ENCODE results near the gene ERP44.
"Not testable (repeated sequence)": the region's sequence is repeated elsewhere in the genome, so short reads cannot be mapped to it uniquely, and the experiment has no call there.

ERP44 gene

DNA sequence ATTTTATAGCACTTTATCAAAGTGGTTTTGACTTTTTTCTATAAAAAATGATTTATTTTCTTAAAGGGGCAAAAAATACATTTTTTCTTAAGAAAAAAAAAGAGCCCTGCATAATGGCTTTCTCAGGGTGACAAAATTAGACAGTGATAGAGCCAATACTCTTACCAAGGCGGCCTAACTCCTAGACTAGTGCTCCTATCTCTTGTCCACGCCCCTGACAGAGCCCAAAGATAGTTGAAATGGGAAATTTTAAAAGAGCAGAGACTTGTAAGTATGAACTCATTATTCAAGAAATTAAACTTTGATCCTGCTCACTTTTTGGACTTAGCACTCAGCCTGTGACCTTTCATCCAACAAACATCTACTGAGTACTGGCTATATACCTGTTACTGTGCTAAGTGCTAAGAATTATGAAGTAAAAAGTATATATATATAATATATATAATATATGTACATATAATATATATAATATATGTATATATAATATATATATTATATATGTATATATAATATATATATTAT is 1.4 kb upstream of the ERP44 start:
- Histone ChIP-seq H3K4me3 (ENCODE audit: low read length) (peak overlapping the region; percentile 86), H3K9ac (ENCODE audit: low read depth, low read length) (no peak overlapping the region), H3K27me3 (ENCODE audit: insufficient read depth, low read length) (no peaks in the 10 kb centered on the region), H3K9me3 (ENCODE audit: insufficient read depth, low read depth, low read length) (no peaks in the 10 kb centered on the region), H3K27ac (ENCODE audit: low read depth, low read length) (no peak overlapping the region), H3K4me1 (ENCODE audit: insufficient read depth, low read length) (peaks cover 20% of the 10 kb centered on the region), H3K36me3 (ENCODE audit: insufficient read depth, low read length) (peaks cover 11% of the 10 kb centered on the region)
- WGBS: 90% methylated on average over 1 of the region's 2 CpGs

DNA sequence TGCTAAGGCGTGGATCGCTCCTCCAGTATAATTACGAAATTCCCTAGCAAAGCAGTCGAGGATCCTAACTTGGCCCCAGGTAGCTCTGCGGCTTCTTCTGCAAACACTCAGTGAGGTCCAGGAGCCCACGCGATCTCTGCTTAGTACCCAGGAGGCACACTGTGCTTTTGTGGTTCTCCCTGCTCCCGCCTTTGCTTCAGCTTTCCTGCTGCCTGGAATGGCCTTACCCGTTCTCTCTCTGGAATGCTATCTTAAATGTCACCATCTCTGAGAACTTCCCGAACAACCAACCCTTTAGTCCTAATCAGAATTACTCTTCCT is 882 bp upstream of the ERP44 start:
- H3K36me3 ChIP-seq (ENCODE audit: insufficient read depth, low read length): peaks cover 6% of the 10 kb centered on the region; the same call in 1 of the 2 replicates
- WGBS: 20% methylated on average over 10 of the region's 10 CpGs
- H3K4me1 ChIP-seq (ENCODE audit: insufficient read depth, low read length): peaks cover 18% of the 10 kb centered on the region
- H3K27me3 ChIP-seq (ENCODE audit: insufficient read depth, low read length): no peaks in the 10 kb centered on the region
- H3K4me3 ChIP-seq (ENCODE audit: low read length): peak overlapping the region; percentile 86
- no peaks in the 10 kb centered on the region for H3K9me3 ChIP-seq (ENCODE audit: insufficient read depth, low read depth, low read length)
- peak overlapping the region; percentile 71 for H3K9ac ChIP-seq (ENCODE audit: low read depth, low read length)
- H3K27ac ChIP-seq (ENCODE audit: low read depth, low read length): peak overlapping the region; percentile 19; the same call in 1 of the 2 replicates

DNA sequence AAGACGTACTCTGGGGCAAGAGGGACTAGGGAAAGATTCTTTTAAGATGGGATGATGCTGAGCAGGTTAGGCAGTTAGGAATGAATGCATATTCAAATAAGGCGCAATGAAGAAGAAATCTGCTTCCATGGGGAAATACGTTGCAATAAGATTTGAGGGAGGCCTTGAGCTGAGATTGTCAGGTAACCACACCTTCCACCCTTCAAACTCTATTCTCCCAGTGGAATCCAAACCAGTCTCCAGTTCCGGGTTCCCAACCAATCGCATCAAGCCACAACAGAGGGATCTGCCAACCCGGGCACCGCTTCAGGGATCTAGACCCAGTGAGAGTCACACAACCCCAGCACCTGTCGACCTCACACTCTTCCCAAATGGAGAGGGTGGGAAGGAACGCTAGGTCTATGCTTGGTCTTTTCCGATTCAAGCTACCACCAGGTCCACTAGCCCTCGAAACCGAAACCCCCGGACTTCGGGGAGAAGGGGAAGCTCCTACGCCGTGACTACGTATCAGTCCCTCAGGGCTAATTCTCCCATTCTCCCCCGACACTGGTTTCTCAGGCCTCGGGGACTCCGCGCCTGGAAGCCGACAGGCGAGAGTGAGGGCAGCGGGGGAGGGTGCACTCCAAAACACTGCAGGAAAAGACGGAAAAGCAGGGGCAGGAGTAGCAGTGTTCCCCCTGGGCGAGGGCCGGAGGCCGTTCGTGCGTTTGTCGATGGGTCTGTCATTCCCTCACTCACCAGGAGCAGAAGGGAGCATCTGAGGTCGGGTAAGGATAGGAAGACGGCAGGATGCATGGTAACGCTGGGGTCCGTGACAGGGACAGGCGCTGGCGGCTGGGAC is 534 bp downstream of the ERP44 start:
- Histone ChIP-seq H3K9ac (ENCODE audit: low read depth, low read length) (peak overlapping the region; percentile 78), H3K9me3 (ENCODE audit: insufficient read depth, low read depth, low read length) (no peaks in the 10 kb centered on the region), H3K4me3 (ENCODE audit: low read length) (peak overlapping the region; percentile 86), H3K36me3 (ENCODE audit: insufficient read depth, low read length) (0 out of 2 replicates have a peak, but pooled peaks cover 4% of the 10 kb centered on the region), H3K27me3 (ENCODE audit: insufficient read depth, low read length) (no peaks in the 10 kb centered on the region), H3K27ac (ENCODE audit: low read depth, low read length) (no peak overlapping the region; the same call in 1 of the 2 replicates), H3K4me1 (ENCODE audit: insufficient read depth, low read length) (peaks cover 9% of the 10 kb centered on the region; the same call in 1 of the 2 replicates)
- WGBS: 3% methylated on average over 37 of the region's 37 CpGs

DNA sequence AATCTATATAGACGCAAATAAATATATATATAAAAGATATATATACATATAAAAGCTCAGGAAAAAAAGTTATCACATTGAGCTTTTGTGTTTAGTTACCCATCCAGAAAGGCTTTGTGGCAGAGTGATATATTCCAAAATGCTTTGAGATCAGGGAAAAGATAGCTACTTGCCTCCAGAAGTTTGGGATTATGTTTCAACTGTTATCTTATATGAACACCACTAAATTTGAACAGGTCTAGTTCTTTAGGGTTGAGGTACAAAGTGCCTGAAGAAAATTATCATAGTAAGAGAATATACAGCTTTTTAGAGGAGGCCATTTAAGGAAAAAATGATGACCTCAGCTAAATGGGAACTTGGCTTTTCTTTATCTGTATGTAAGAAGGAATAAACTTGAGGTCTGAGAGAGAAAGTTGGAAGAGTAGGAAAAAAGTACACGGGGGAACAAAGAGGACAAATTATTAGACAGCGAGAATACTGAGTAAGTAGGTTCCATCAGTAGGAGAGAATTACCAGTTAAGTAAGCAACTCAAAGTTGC is 2.4 kb downstream of the ERP44 start:
- H3K27me3 ChIP-seq (ENCODE audit: insufficient read depth, low read length): no peaks in the 10 kb centered on the region
- peaks cover 9% of the 10 kb centered on the region; the same call in 1 of the 2 replicates for H3K4me1 ChIP-seq (ENCODE audit: insufficient read depth, low read length)
- H3K36me3 ChIP-seq (ENCODE audit: insufficient read depth, low read length): 0 out of 2 replicates have a peak, but pooled peaks cover 4% of the 10 kb centered on the region
- WGBS: 90% methylated on average over 2 of the region's 3 CpGs
- no peak overlapping the region for H3K9ac ChIP-seq (ENCODE audit: low read depth, low read length)
- no peak overlapping the region for H3K27ac ChIP-seq (ENCODE audit: low read depth, low read length)
- H3K4me3 ChIP-seq (ENCODE audit: low read length): no peak overlapping the region
- H3K9me3 ChIP-seq (ENCODE audit: insufficient read depth, low read depth, low read length): no peaks in the 10 kb centered on the region

DNA sequence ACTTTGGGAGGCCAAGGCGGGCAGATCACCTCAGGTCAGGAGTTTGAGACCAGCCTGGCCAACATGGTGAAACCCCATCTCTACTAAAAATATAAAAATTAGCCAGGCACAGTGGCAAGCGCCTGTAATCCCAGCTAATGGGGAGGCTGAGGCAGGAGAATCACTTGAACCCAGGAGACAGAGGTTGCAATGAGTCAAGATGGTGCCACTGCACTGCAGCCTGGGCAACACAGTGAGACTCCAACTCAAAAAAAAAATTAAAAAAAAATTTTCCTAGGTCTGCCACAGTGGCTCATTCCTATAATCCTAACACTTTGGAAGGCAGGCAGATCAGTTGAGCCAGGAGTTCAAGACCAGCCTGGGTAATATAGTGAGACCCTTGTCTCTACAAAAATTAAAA is 4.4 kb downstream of the ERP44 start:
- WGBS: 97% methylated on average over 2 of the region's 2 CpGs
- not testable (repeated sequence) for H3K36me3 ChIP-seq (ENCODE audit: insufficient read depth, low read length); H3K9ac ChIP-seq (ENCODE audit: low read depth, low read length); H3K9me3 ChIP-seq (ENCODE audit: insufficient read depth, low read depth, low read length); H3K4me1 ChIP-seq (ENCODE audit: insufficient read depth, low read length); H3K27me3 ChIP-seq (ENCODE audit: insufficient read depth, low read length); H3K4me3 ChIP-seq (ENCODE audit: low read length); H3K27ac ChIP-seq (ENCODE audit: low read depth, low read length)

DNA sequence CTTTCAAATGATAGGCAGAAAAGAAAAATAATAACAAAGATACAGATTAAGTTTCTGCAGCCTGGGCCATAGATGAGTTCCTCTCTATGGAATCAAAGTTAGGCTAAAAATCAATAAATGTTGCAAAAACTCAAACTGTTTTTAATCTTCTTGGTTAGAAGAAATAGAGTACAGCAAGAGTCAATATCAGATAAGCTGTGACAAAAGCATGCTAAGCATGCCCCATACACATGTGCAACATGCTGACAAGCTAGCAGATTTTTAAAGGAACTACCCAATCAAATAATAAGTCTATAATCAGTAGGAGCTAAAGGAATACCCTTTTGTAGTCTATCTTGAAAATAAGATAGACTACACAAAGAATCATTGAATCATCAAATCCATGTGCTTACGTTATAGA is 6.7 kb downstream of the ERP44 start:
- Histone ChIP-seq H3K9ac (ENCODE audit: low read depth, low read length) (no peak overlapping the region), H3K27ac (ENCODE audit: low read depth, low read length) (no peak overlapping the region), H3K4me1 (ENCODE audit: insufficient read depth, low read length) (peaks cover 7% of the 10 kb centered on the region; the same call in 1 of the 2 replicates), H3K36me3 (ENCODE audit: insufficient read depth, low read length) (no peaks in the 10 kb centered on the region), H3K4me3 (ENCODE audit: low read length) (no peak overlapping the region), H3K9me3 (ENCODE audit: insufficient read depth, low read depth, low read length) (no peaks in the 10 kb centered on the region), H3K27me3 (ENCODE audit: insufficient read depth, low read length) (no peaks in the 10 kb centered on the region)
- no CpG with 5 or more reads among the region's 1 CpG for WGBS

DNA sequence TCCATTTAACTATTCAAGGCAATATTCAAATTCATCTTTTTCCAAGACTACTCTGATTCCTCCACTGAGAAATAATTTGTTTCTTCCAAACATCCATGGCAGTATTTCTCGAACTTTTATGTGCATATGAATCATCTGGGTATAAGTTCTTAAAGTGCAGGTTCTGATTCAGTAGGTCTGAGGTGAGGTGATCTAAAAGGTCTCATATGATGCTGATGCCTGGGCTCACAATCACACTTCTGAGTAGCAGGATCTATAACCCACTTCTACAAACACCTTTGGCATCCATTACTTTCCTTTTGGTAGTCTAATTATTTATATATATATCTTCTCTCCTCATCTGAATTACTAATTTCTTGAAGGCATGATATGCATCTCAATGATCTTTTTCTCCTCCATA is 7.2 kb downstream of the ERP44 start:
- H3K4me3 ChIP-seq (ENCODE audit: low read length): no peak overlapping the region
- no peaks in the 10 kb centered on the region for H3K36me3 ChIP-seq (ENCODE audit: insufficient read depth, low read length)
- H3K9ac ChIP-seq (ENCODE audit: low read depth, low read length): no peak overlapping the region
- no peaks in the 10 kb centered on the region for H3K27me3 ChIP-seq (ENCODE audit: insufficient read depth, low read length)
- 100% methylated on average over 1 of the region's 1 CpG for WGBS
- no peak overlapping the region for H3K27ac ChIP-seq (ENCODE audit: low read depth, low read length)
- peaks cover 7% of the 10 kb centered on the region; the same call in 1 of the 2 replicates for H3K4me1 ChIP-seq (ENCODE audit: insufficient read depth, low read length)
- no peaks in the 10 kb centered on the region for H3K9me3 ChIP-seq (ENCODE audit: insufficient read depth, low read depth, low read length)

DNA sequence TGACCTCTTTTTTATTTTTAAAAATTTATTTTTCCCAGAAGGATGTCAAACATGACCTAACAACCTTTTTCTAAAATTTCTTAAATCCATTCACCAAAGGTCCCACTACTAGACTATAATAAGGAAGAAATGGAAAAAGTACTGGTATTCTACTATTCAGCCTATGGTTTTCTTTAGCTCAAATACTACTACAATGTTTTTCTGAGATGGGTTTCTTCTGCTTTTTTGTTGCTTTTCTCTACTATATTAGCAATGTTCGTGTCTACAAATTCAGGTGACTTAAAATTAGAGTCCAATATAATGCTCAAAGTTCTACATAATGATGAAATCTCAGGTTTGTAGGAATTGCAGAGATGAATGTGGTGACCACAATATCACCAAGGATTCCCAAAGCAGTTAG is 7.9 kb downstream of the ERP44 start:
- Histone ChIP-seq H3K9me3 (ENCODE audit: insufficient read depth, low read depth, low read length) (no peaks in the 10 kb centered on the region), H3K4me3 (ENCODE audit: low read length) (no peak overlapping the region), H3K27me3 (ENCODE audit: insufficient read depth, low read length) (no peaks in the 10 kb centered on the region), H3K4me1 (ENCODE audit: insufficient read depth, low read length) (peaks cover 7% of the 10 kb centered on the region; the same call in 1 of the 2 replicates), H3K27ac (ENCODE audit: low read depth, low read length) (no peak overlapping the region), H3K9ac (ENCODE audit: low read depth, low read length) (no peak overlapping the region), H3K36me3 (ENCODE audit: insufficient read depth, low read length) (no peaks in the 10 kb centered on the region)
- WGBS: 80% methylated on average over 1 of the region's 1 CpG

DNA sequence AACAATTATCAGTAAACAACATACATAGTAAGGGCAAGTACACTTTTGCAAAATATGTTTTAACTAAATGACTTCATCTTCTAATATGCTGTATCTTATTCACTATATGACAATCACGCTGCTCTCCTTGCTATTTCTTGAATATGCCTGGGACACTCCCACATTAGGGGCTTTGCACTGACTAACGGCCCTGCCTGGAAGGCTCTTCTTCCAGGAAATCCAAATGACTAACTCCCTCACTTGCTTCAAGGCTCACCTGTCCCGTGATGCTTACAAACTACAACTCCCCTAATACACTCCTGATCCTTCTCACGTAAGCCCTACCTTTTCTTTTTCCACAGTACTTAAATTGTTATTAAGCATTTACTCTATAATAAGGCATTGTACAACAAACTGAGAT is 10.6 kb downstream of the ERP44 start:
- Histone ChIP-seq H3K9ac (ENCODE audit: low read depth, low read length) (no peak overlapping the region), H3K27ac (ENCODE audit: low read depth, low read length) (no peak overlapping the region), H3K4me3 (ENCODE audit: low read length) (no peak overlapping the region), H3K36me3 (ENCODE audit: insufficient read depth, low read length) (no peaks in the 10 kb centered on the region), H3K4me1 (ENCODE audit: insufficient read depth, low read length) (peaks cover 21% of the 10 kb centered on the region), H3K9me3 (ENCODE audit: insufficient read depth, low read depth, low read length) (no peaks in the 10 kb centered on the region), H3K27me3 (ENCODE audit: insufficient read depth, low read length) (no peaks in the 10 kb centered on the region)
- WGBS: 67% methylated on average over 4 of the region's 4 CpGs

DNA sequence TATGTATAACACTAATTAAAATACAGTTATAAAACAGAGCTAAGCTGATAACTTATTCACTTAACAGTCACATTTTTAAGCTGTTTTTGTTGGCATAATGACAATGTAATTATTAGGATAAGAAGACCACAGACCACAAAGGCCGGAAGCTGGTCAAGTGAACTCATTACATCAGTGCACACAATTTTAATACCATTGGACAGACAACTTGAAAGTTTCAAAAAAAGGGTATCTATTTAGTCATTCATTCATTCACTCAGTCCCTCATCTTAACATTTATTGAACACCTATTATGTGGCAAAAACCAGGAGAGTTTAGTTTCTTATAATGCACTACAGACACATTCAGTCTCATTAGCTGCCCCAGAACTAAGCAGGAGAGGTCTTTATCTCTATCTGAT is 11.6 kb downstream of the ERP44 start:
- 100% methylated on average over 1 of the region's 1 CpG for WGBS
- Histone ChIP-seq H3K9ac (ENCODE audit: low read depth, low read length) (no peak overlapping the region), H3K9me3 (ENCODE audit: insufficient read depth, low read depth, low read length) (no peaks in the 10 kb centered on the region), H3K27ac (ENCODE audit: low read depth, low read length) (no peak overlapping the region), H3K4me3 (ENCODE audit: low read length) (no peak overlapping the region), H3K4me1 (ENCODE audit: insufficient read depth, low read length) (peaks cover 21% of the 10 kb centered on the region), H3K27me3 (ENCODE audit: insufficient read depth, low read length) (no peaks in the 10 kb centered on the region), H3K36me3 (ENCODE audit: insufficient read depth, low read length) (no peaks in the 10 kb centered on the region)

DNA sequence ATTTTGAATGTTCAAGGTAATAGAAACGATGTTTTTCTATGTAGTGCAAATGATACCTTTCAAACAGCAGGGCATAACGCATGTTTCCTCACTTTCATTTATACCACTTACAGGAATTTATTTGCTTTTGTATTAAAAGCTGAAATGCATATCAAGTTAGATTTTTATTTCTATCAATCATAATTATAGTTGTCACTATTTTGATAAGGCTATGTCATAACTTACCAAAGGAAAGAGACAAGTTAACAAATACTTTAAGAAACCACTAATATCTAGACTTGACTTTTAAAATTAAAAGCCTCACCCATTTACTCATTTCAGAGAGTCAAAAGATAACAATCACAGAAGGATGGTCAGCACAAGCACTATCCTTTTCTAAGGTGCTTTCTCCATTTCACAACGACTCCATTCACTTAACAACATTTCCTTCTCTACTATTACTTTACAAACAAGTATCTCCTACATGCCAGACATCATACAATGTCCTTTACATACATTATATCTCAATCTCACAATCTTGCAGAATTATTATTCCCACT is 12.6 kb downstream of the ERP44 start:
- H3K36me3 ChIP-seq (ENCODE audit: insufficient read depth, low read length): no peaks in the 10 kb centered on the region
- H3K27ac ChIP-seq (ENCODE audit: low read depth, low read length): no peak overlapping the region
- no peaks in the 10 kb centered on the region for H3K9me3 ChIP-seq (ENCODE audit: insufficient read depth, low read depth, low read length)
- 73% methylated on average over 1 of the region's 3 CpGs for WGBS
- peaks cover 21% of the 10 kb centered on the region for H3K4me1 ChIP-seq (ENCODE audit: insufficient read depth, low read length)
- H3K9ac ChIP-seq (ENCODE audit: low read depth, low read length): no peak overlapping the region
- H3K4me3 ChIP-seq (ENCODE audit: low read length): no peak overlapping the region
- no peaks in the 10 kb centered on the region for H3K27me3 ChIP-seq (ENCODE audit: insufficient read depth, low read length)

Data from HUES64 (cell line).